SJSA1 (cell line): ENCODE data around the gene MCAM. TPM values are rescaled to one million over a fixed set of nuclear protein-coding genes. Genes with fewer than 3 reads are reported as not detected.

Experiments
- DNase-seq, 2 experiments: peaks; one replicate each; pipeline ENCODE4 v3.0.0-alpha.2; 2015 to 2020; ENCODE audit warnings: low spot score in 2 of 2, low read depth in 1 of 2
- H3K27ac ChIP-seq: fragments of 250-450 bp; sonication (Bioruptor Pico); 2 replicates; pipeline ENCODE4 v1.5.1; 2020; ENCODE audit warnings: mild to moderate bottlenecking, moderate library complexity
- H3K27me3 ChIP-seq: fragments of 250-450 bp; sonication (Bioruptor Pico); replicated peaks from 2 replicates; pipeline ENCODE4 v1.5.1; 2020; ENCODE audit warnings: mild to moderate bottlenecking, moderate library complexity
- H3K36me3 ChIP-seq: fragments of 250-450 bp; sonication (Bioruptor Pico); 2 replicates; pipeline ENCODE4 v1.5.1; 2020; ENCODE audit warnings: mild to moderate bottlenecking
- H3K4me1 ChIP-seq: fragments of 250-450 bp; sonication (Bioruptor Pico); replicated peaks from 2 replicates; pipeline ENCODE4 v1.6.1; 2021; ENCODE audit warnings: mild to moderate bottlenecking
- H3K4me3 ChIP-seq: fragments of 250-450 bp; sonication (Bioruptor Pico); 2 replicates; pipeline ENCODE4 v1.5.1; 2020; ENCODE audit warnings: mild to moderate bottlenecking
- H3K9me3 ChIP-seq: fragments of 250-450 bp; sonication (Bioruptor Pico); replicated peaks from 2 replicates; pipeline ENCODE4 v1.5.1; 2020; ENCODE audit warnings: mild to moderate bottlenecking
- total RNA-seq: library from RNA; depleted of rRNA; stranded (reverse); fragments of >200 nt; shearing (Covaris generic); gene quantifications from 2 replicates; pipeline ENCODE4 v1.2.3, GENCODE V29; 2014; rRNA removed

Gene MCAM, protein sequence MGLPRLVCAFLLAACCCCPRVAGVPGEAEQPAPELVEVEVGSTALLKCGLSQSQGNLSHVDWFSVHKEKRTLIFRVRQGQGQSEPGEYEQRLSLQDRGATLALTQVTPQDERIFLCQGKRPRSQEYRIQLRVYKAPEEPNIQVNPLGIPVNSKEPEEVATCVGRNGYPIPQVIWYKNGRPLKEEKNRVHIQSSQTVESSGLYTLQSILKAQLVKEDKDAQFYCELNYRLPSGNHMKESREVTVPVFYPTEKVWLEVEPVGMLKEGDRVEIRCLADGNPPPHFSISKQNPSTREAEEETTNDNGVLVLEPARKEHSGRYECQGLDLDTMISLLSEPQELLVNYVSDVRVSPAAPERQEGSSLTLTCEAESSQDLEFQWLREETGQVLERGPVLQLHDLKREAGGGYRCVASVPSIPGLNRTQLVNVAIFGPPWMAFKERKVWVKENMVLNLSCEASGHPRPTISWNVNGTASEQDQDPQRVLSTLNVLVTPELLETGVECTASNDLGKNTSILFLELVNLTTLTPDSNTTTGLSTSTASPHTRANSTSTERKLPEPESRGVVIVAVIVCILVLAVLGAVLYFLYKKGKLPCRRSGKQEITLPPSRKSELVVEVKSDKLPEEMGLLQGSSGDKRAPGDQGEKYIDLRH
- 272 and 358 TPM in 2 replicates for total RNA-seq

- H3K27ac ChIP-seq: peak within 1 kb of the TSS; percentile 29; the same call in 1 of the 2 replicates
Observed at GRCh38 chr11:119316729-119317591, at the start of gene MCAM. TSS of gene MCAM (minus strand) at chr11:119317130. CDS start at chr11:119317101, 29 bp downstream.

GRCh38 chr11:119365071-119365591, 48.2 kb upstream of the MCAM start:
- Histone ChIP-seq H3K4me3 (no peak overlapping the region), H3K4me1 (peaks cover 3% of the 10 kb centered on the region; the same call in 1 of the 2 replicates), H3K36me3 (no peaks in the 10 kb centered on the region), H3K9me3 (no peaks in the 10 kb centered on the region), H3K27me3 (no peaks in the 10 kb centered on the region), H3K27ac (no peak overlapping the region)
- no peak for DNase-seq

More at GRCh38 chr11:119316729-119317591, at the start of gene MCAM:
- peak in 1 of 2 experiments; percentile 28 for DNase-seq
- H3K27me3 ChIP-seq: no peaks in the 10 kb centered on the region
- H3K36me3 ChIP-seq: peaks cover 10% of the 10 kb centered on the region; the same call in 1 of the 2 replicates
- no peaks in the 10 kb centered on the region for H3K9me3 ChIP-seq
- H3K4me3 ChIP-seq: peak within 1 kb of the TSS; percentile 59
- H3K4me1 ChIP-seq: peaks cover 53% of the 10 kb centered on the region

DNA sequence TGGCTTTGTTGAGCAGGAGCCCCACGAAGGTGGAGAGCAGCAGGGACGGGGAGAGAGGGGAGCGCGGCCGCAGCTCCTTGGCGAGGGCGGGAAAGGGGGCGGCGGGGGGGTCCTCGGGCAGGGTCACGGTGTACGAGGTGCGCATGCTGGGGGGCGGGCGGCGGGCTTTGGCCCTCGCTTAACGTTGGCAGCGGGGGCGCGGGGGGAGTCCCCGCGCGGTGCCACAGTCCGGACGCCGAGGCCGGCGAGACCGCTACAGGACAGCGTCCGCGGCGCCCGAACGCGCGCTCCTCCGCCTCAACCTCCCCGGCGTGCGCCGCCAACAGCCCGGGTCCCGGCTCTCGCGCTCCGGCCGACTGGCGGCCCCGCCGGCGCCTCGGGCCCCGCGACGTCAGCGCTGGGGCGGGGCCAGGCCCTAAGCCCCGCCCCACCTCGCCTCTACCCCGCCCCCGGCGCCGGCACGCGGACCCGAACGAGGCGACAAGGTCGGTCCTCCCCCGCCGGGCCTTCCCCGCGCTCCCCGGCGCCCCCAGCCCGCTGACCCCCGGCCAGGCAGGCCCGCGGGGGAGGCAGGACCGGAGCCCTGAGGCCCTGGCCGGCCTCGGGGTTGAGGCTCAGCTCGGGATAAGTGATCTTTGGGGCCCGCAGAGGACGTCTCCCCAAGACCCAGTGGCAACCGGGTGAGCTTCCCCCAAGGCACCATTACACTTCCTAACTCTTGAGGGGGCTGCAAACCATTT, 47.1 kb upstream of the MCAM start:
- no peak overlapping the region for H3K27ac ChIP-seq
- DNase-seq: no peak
- H3K36me3 ChIP-seq: no peaks in the 10 kb centered on the region
- peak overlapping the region; percentile 29 for H3K4me3 ChIP-seq
- H3K4me1 ChIP-seq: peaks cover 3% of the 10 kb centered on the region; the same call in 1 of the 2 replicates
- no peaks in the 10 kb centered on the region for H3K9me3 ChIP-seq
- H3K27me3 ChIP-seq: no peaks in the 10 kb centered on the region

DNA sequence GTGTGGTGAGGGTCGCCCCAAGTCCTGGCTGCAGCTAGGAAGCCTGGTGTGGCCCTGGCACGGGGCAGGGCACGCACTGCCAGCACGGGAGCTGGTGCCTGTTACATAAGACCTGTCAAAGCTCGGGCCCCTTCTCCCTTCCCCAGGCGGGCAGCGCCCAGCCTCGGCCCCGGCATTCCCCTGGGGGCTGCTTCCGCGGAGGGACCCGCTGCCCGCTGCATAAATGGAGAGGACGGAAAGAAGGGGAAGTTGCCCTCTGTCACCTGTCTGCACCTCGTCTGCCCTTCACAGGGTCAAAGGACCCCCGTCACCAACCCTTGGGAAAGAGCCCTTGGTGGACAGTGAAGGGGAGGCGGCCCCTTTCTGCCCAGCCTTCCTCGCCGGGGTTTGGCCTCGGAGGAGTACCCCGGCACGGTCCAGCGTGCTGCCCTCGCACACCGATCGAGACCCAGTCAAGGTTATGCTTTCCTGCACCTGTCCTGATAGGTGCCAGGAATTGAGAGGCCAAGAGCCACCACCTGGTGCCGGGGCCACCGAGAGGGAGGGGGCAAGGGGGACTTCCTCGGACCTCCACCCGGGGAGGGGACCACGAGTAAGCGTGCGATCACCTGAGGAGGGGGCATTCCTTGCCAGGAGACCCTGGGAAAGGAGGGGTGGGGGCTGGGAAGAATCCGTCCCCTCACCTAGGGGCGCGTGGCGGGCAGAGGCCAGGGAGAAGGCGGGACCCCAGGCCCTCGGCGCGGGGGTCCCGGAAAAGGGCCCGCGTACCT, 46.3 kb upstream of the MCAM start:
- no peak for DNase-seq
- H3K27ac ChIP-seq: no peak overlapping the region
- H3K4me3 ChIP-seq: no peak overlapping the region
- no peaks in the 10 kb centered on the region for H3K27me3 ChIP-seq
- H3K4me1 ChIP-seq: peaks cover 3% of the 10 kb centered on the region; the same call in 1 of the 2 replicates
- H3K9me3 ChIP-seq: no peaks in the 10 kb centered on the region
- no peaks in the 10 kb centered on the region for H3K36me3 ChIP-seq

GRCh38 chr11:119362741-119363080, 45.8 kb upstream of the MCAM start:
- DNase-seq: no peak
- no peaks in the 10 kb centered on the region for H3K36me3 ChIP-seq
- no peak overlapping the region for H3K27ac ChIP-seq
- H3K4me1 ChIP-seq: peaks cover 3% of the 10 kb centered on the region; the same call in 1 of the 2 replicates
- no peaks in the 10 kb centered on the region for H3K27me3 ChIP-seq
- H3K4me3 ChIP-seq: no peak overlapping the region
- H3K9me3 ChIP-seq: no peaks in the 10 kb centered on the region

GRCh38 chr11:119361941-119362725, 45.2 kb upstream of the MCAM start:
- Histone ChIP-seq H3K36me3 (no peaks in the 10 kb centered on the region), H3K27me3 (no peaks in the 10 kb centered on the region), H3K4me3 (no peak overlapping the region), H3K27ac (no peak overlapping the region), H3K4me1 (peaks cover 3% of the 10 kb centered on the region; the same call in 1 of the 2 replicates), H3K9me3 (no peaks in the 10 kb centered on the region)
- DNase-seq: no peak

DNA sequence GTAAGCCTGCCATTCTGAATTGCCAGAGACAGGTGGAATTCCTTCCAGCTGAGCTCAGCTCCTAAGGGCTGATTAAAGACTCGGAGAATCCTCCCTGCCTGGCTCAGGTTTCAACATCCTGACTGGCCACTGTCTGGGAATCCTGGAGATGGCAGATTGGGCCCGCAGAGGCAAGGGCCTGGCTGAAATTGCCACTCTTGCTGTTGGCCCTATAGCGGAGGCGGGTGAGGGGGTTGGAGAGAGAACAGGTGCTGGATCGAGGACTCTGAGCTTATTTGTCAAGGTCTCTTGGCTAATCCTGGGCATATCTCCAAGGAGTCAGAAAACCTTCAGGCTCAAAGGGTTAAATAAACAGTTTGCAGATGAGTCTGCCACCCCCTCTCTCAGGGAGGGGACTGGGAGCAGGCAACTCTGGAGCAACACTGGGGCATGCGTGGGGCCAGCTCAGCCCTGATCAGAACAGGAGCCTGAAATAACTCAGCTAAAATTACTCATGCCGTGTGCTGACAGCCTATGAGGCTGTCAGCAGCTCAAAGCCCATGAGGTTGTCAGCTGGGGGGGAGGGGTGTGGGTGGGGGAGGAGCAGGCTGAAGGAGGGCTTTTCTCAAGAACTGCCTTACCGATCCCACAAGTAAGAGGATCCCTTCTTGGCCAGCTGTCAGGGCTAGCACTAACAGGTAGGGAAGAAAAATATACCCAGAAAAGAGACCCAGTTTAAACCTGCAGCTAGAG, 44.3 kb upstream of the MCAM start:
- H3K36me3 ChIP-seq: no peaks in the 10 kb centered on the region
- no peaks in the 10 kb centered on the region for H3K27me3 ChIP-seq
- H3K9me3 ChIP-seq: no peaks in the 10 kb centered on the region
- no peak overlapping the region for H3K27ac ChIP-seq
- H3K4me1 ChIP-seq: peaks cover 3% of the 10 kb centered on the region; the same call in 1 of the 2 replicates
- H3K4me3 ChIP-seq: no peak overlapping the region
- peak in 1 of 2 experiments; percentile 2 for DNase-seq

DNA sequence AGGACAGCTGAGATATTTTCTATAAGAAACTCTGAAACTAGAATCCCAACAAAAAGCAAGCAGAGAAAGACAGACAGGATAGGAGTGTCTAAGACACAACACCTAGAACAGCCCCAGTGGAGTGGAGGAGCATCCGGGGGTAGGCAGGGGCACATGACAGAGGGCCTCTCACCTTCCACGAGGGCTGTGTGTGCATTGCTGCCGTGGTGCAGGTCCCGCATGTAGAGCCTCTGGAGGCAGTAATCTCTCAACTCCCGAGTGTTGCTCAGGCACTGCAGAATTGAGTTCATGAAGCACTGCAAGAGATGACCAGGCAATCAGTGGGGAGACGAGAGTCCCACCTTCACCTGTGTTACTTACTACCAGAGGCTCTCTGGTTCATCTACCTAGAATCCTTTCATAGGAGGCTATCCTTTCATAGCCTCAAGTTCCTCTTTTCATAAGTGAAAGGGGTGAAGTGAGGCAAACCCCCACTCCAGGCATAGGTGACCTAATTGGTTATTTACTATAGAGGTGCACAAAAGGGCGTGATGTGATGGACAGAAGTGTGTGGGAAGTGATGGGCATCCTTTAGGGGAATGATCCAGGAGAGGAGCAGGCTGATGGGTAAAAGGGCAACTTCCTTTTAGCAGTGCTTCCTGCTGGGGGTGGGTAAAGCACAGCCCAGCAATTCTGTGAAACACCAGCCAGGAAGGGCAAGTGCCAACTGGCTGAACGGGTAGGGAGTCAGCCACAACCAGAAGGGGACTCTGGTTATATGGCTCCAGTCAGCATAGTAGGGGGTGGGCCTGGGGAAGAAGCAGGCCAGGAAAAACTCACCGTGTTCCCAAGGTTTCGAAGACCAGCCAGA, 42.7 kb upstream of the MCAM start:
- DNase-seq: no peak
- Histone ChIP-seq H3K27ac (no peak overlapping the region), H3K9me3 (no peaks in the 10 kb centered on the region), H3K27me3 (no peaks in the 10 kb centered on the region), H3K4me3 (no peak overlapping the region), H3K4me1 (peaks cover 3% of the 10 kb centered on the region; the same call in 1 of the 2 replicates), H3K36me3 (no peaks in the 10 kb centered on the region)

DNA sequence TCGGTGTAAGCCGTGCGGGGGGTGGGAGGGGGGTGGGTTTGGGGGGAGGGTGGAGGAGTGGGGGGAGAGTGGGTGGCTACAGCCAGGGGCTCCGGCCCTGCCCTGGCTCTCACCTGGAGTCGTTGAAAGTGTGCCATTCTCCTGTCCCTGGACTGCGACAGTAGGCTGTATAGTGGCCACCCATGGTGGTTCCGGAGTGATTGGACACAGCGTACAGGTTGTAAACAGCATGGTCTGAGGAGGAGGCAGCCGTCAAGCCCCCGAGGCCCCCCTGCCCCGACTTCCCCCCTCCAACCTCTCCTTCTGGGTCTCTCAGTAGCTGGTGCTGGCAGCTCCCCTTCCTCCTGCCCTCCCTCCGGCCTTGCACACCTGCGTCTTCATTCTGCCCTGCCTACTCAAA, 40.1 kb upstream of the MCAM start:
- no peaks in the 10 kb centered on the region for H3K27me3 ChIP-seq
- no peak for DNase-seq
- no peaks in the 10 kb centered on the region for H3K36me3 ChIP-seq
- no peak overlapping the region for H3K27ac ChIP-seq
- H3K9me3 ChIP-seq: no peaks in the 10 kb centered on the region
- no peak overlapping the region for H3K4me3 ChIP-seq
- H3K4me1 ChIP-seq: peaks cover 3% of the 10 kb centered on the region; the same call in 1 of the 2 replicates

GRCh38 chr11:119356349-119357031, 39.6 kb upstream of the MCAM start:
- no peaks in the 10 kb centered on the region for H3K9me3 ChIP-seq
- H3K36me3 ChIP-seq: no peaks in the 10 kb centered on the region
- peaks cover 3% of the 10 kb centered on the region; the same call in 1 of the 2 replicates for H3K4me1 ChIP-seq
- DNase-seq: peak; percentile 56 to 74
- peak overlapping the region; percentile 40 for H3K4me3 ChIP-seq
- H3K27me3 ChIP-seq: no peaks in the 10 kb centered on the region
- no peak overlapping the region for H3K27ac ChIP-seq
